ENCODE results near the gene PTPRM. TPM values are rescaled to one million over a fixed set of nuclear protein-coding genes. Genes with fewer than 3 reads are reported as not detected.
A peak's percentile ranks its signal among the peaks of the same experiment; 100 is the strongest.

PTPRM gene
- total RNA-seq, 1 donor from 2014 or later, result 65.5 TPM

DNA sequence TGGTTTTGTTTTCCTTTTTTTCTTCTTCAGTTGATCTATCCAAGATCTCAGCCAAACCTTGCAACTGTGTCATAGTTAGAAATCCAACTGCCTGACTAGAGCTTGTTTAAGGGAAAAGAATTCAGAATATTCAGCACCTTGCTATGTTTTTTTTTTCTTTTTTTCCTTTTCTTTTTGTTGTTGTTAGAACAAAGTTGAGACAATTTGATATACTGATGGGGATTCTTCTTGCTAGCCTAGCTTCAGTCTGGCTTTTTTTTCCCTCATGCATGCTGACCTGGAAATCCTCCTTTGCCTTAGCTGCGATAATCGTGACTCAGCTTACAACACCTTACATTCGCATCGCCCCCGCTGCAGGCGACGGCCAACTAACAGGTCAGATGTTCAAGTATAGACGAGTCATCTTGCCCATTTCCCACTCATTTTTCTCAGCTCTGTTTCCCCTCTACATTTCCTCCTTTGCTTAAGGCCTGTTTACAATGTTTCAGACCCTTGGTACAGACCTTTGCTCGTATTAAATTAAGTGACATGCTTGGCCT is 554.9 kb downstream of the PTPRM start:
- DNase-seq (ENCODE audit: low read depth), result peak; percentile 54
- Histone ChIP-seq H3K27me3 (ENCODE audit: control insufficient read depth, insufficient read depth, low read length) (no peaks in the 10 kb centered on the region), H3K4me3 (ENCODE audit: low read depth, low read length) (no peak overlapping the region), H3K36me3 (ENCODE audit: control insufficient read depth, insufficient read depth, low read length) (no peaks in the 10 kb centered on the region)
- TF ChIP-seq, protein P1, sequence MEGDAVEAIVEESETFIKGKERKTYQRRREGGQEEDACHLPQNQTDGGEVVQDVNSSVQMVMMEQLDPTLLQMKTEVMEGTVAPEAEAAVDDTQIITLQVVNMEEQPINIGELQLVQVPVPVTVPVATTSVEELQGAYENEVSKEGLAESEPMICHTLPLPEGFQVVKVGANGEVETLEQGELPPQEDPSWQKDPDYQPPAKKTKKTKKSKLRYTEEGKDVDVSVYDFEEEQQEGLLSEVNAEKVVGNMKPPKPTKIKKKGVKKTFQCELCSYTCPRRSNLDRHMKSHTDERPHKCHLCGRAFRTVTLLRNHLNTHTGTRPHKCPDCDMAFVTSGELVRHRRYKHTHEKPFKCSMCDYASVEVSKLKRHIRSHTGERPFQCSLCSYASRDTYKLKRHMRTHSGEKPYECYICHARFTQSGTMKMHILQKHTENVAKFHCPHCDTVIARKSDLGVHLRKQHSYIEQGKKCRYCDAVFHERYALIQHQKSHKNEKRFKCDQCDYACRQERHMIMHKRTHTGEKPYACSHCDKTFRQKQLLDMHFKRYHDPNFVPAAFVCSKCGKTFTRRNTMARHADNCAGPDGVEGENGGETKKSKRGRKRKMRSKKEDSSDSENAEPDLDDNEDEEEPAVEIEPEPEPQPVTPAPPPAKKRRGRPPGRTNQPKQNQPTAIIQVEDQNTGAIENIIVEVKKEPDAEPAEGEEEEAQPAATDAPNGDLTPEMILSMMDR (IDR thresholded peaks at IDR 0.05; ENCODE audit: insufficient read depth, low read length, poor library complexity, severe bottlenecking), result no peak

DNA sequence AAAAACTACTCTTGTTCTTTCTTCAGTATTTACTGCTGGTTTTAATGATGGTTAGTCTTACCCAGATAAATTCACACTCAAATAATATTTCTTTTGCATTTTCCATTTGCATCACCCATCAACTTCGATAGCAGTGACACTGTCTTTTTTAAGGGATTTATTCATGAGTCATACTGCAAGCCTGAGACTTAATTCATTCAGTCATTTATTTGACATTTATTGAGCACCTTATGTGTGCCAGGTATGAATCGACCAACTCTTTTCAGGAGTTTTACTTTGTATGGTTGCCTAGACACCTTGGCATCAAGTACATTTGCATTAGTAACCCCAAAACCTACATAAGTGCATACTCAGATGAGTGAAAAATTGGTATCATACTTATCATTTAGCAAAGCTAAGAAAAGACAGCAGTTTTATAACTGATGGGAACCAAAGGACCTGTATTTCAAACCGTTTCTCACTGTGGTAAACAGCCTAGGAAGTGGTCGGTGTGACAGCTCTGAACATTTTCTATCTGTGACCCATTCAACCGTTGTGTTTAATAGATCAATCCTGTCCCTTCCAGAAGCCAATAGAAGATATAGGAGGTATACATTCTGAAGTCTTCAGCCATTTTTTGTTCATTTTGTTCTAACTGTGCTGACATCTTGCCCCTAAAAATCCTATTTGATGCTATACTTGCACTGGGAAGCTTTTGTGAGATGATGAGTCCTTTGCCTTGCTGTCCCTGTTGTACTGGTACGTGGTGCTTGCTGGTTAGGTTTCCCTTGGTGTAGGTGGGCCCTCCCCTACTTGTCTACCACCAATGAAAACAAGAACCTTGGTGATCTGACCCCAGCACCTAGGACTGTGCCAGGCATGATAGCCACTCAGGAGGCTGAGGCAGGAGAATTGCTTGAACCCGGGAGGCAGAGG is 557.4 kb downstream of the PTPRM start:
- no peaks in the 10 kb centered on the region for H3K36me3 ChIP-seq (ENCODE audit: control insufficient read depth, insufficient read depth, low read length)
- TF ChIP-seq, protein P1 (IDR thresholded peaks at IDR 0.05; ENCODE audit: insufficient read depth, low read length, poor library complexity, severe bottlenecking), result no peak
- H3K4me3 ChIP-seq (ENCODE audit: low read depth, low read length), result no peak overlapping the region
- no peaks in the 10 kb centered on the region for H3K27me3 ChIP-seq (ENCODE audit: control insufficient read depth, insufficient read depth, low read length)
- DNase-seq (ENCODE audit: low read depth), result no peak

- H3K4me3 ChIP-seq (ENCODE audit: low read depth, low read length), result no peak overlapping the region
- H3K27me3 ChIP-seq (ENCODE audit: control insufficient read depth, insufficient read depth, low read length), result no peaks in the 10 kb centered on the region
- no peak for DNase-seq (ENCODE audit: low read depth)
- TF ChIP-seq, protein P1 (IDR thresholded peaks at IDR 0.05; ENCODE audit: insufficient read depth, low read length, poor library complexity, severe bottlenecking), result no peak
- no peaks in the 10 kb centered on the region for H3K36me3 ChIP-seq (ENCODE audit: control insufficient read depth, insufficient read depth, low read length)
These were observed 563.0 kb downstream of the PTPRM start for GRCh38 chr18:8130096-8130495.

- DNase-seq (ENCODE audit: low read depth), result no peak
- Histone ChIP-seq H3K4me3 (ENCODE audit: low read depth, low read length) (no peak overlapping the region), H3K27me3 (ENCODE audit: control insufficient read depth, insufficient read depth, low read length) (no peaks in the 10 kb centered on the region), H3K36me3 (ENCODE audit: control insufficient read depth, insufficient read depth, low read length) (no peaks in the 10 kb centered on the region)
- TF ChIP-seq, protein P1 (IDR thresholded peaks at IDR 0.05; ENCODE audit: insufficient read depth, low read length, poor library complexity, severe bottlenecking), result no peak
These were observed 565.9 kb downstream of the PTPRM start for GRCh38 chr18:8133032-8133431.

DNA sequence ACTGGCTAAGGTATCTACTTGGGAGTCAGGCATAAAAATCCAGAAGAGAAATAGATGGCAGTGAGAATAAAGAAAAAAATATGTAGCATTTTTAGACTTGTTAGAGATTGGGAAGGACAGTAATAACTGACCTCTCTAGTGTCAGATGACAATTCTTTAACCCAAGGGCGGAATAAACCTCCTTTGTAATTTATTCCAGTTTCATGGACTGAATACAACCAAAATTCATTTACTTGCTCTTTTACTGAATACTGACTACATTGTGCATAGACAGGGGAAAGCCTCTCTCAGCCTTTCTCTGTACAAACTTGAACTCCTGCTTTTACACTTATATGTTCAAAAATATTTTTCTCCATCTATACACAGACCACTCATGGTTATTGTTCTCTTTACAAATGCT is 566.8 kb downstream of the PTPRM start:
- no peak overlapping the region for H3K4me3 ChIP-seq (ENCODE audit: low read depth, low read length)
- DNase-seq (ENCODE audit: low read depth), result no peak
- no peaks in the 10 kb centered on the region for H3K27me3 ChIP-seq (ENCODE audit: control insufficient read depth, insufficient read depth, low read length)
- TF ChIP-seq, protein P1 (IDR thresholded peaks at IDR 0.05; ENCODE audit: insufficient read depth, low read length, poor library complexity, severe bottlenecking), result no peak
- H3K36me3 ChIP-seq (ENCODE audit: control insufficient read depth, insufficient read depth, low read length), result no peaks in the 10 kb centered on the region
